Lower leg skin (tissue), 3 donors: ENCODE data around the gene USB1.

ENCODE experiments used
- POLR2A ChIP-seq, 2 donors: fragments of 450-650 bp; IDR thresholded peaks; one replicate each; pipeline ENCODE4 v1.6.1; 2016 to 2017; ENCODE audit warnings: antibody characterized with exemption in 2 of 2, mild to moderate bottlenecking in 1 of 2, moderate library complexity in 1 of 2
- TF ChIP-seq, protein P1 (sequence below), 3 donors: fragments of 450-650 bp; IDR thresholded peaks; one replicate each; pipeline ENCODE4 v1.5.1; 2016; ENCODE audit warnings: antibody characterized with exemption in 3 of 3, mild to moderate bottlenecking in 3 of 3, moderate library complexity in 2 of 3

DNA sequence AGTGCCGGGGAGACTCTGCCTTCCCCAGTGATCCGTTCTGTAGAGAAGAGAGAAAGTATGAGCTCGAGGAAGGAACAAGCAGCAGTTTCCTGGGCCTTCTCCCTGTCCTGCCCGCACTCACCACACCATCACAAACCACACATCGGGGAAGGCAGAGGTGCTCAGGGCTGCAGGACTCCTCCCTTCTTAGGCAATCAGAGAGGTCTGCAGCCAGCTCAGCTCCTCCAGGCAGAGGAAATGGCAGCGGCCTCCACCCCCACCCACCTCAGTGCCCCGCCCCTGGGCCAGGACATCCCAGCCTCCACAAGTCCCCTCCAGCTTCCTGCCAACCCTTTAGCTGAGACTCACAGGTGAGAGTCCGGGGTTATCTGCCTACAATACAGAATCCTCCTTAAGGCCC is 2.7 kb upstream of the USB1 start:
- TF ChIP-seq, protein P1, sequence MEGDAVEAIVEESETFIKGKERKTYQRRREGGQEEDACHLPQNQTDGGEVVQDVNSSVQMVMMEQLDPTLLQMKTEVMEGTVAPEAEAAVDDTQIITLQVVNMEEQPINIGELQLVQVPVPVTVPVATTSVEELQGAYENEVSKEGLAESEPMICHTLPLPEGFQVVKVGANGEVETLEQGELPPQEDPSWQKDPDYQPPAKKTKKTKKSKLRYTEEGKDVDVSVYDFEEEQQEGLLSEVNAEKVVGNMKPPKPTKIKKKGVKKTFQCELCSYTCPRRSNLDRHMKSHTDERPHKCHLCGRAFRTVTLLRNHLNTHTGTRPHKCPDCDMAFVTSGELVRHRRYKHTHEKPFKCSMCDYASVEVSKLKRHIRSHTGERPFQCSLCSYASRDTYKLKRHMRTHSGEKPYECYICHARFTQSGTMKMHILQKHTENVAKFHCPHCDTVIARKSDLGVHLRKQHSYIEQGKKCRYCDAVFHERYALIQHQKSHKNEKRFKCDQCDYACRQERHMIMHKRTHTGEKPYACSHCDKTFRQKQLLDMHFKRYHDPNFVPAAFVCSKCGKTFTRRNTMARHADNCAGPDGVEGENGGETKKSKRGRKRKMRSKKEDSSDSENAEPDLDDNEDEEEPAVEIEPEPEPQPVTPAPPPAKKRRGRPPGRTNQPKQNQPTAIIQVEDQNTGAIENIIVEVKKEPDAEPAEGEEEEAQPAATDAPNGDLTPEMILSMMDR (IDR thresholded peaks at IDR 0.05), result no peak
- TF ChIP-seq POLR2A (IDR thresholded peaks at IDR 0.05), result no peak
